Endothelial cell of umbilical vein (primary cell): ENCODE data around the gene XPO6.

Experiments
- CTCF ChIP-seq, 2 donors: IDR thresholded peaks; 1 replicate in 1 of 2; 2 replicates in 1 of 2; pipeline ENCODE4 v1.5.1; 2011; ENCODE audit warnings: low read length in 2 of 2, mild to moderate bottlenecking in 2 of 2, moderate library complexity in 2 of 2, control low read depth in 1 of 2, inconsistent platforms in 1 of 2, low read depth in 1 of 2; ENCODE audit not compliant: insufficient read depth in 1 of 2; ENCODE audit errors: extremely low read depth in 1 of 2
- EZH2 ChIP-seq: IDR thresholded peaks from 2 replicates; pipeline ENCODE4 v1.6.1; 2012; ENCODE audit warnings: borderline replicate concordance, low read depth, mild to moderate bottlenecking, moderate library complexity, low read length, inconsistent platforms; ENCODE audit not compliant: severe bottlenecking
- GATA2 ChIP-seq: IDR thresholded peaks from 2 replicates; pipeline ENCODE4 v1.7.0; 2011; ENCODE audit warnings: low read depth, mild to moderate bottlenecking, moderate library complexity, mixed read lengths, low read length; ENCODE audit not compliant: insufficient read length, insufficient read depth
- MAX ChIP-seq: IDR thresholded peaks from 2 replicates; pipeline ENCODE4 v1.6.1; 2011; ENCODE audit not compliant: insufficient read depth, insufficient read length
- POLR2A ChIP-seq: IDR thresholded peaks from 2 replicates; pipeline ENCODE4 v1.6.1; 2012; ENCODE audit warnings: low read depth, mild to moderate bottlenecking, control low read depth, low read length
- POLR2AphosphoS5 ChIP-seq: IDR thresholded peaks from 2 replicates; pipeline ENCODE4 v1.6.1; 2012; ENCODE audit warnings: low read depth, mild to moderate bottlenecking, control low read depth, low read length, moderate library complexity; ENCODE audit not compliant: insufficient read depth

- TF ChIP-seq POLR2A (no peak), CTCF (IDR thresholded peaks at IDR 0.05; ENCODE audit: extremely low read depth in 1 of 2, insufficient read depth in 1 of 2, low read depth in 1 of 2, low read length in 2 of 2) (no peak), EZH2 (no peak), MAX (no peak), POLR2AphosphoS5 (no peak), GATA2 (no peak)
These were observed 9.5 kb downstream of the XPO6 start for GRCh38 chr16:28202147-28202746.
